Hematopoietic multipotent progenitor cell treated with erythropoietin and hydrocortisone succinate and interleukin-3 and kit ligand, for 15 days (in vitro differentiated cells): ENCODE results near the gene NEIL1.
"Not testable (repeated sequence)": the region's sequence is repeated elsewhere in the genome, so short reads cannot be mapped to it uniquely, and the experiment has no call there.

Experiments
- DNase-seq: peaks from one replicate; pipeline ENCODE4 v3.0.0-alpha.2; 2015; ENCODE audit warnings: low spot score

The NEIL1 gene

DNA sequence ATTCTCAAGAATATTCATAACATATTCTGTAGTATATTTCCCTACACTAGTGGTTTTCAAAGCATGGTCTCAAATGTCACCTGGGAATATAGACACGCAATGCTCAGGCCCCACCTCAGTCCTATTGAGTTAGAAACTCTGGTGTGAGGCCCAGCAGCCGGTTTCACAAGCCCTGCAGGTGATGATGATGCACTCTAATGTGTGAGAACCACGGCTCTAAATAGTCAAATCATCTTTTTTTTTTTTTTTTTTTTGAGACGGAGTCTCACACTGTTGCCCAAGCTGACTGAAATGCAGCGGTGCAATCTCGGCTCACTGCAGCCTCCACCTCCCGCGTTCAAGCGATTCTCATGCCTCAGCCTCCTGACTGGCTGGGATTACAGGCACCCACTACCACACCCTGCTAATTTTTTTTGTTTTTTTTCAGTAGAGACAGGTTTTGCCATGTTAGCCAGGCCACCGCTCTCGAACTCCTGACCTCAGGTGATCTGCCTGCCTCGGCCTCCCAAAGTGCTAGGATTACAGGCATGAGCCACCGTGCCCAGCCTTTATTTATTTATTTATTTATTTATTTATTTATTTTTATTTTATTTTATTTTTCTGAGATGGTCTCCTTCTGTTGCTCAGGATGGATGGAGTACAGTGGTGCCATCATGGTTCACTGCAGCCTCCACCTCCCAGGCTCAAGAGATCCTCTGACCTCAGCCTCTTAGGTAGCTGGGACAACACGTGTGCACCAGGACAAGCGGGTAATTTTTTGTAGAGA lies 13.0 kb upstream of the NEIL1 start:
- not testable (repeated sequence) for DNase-seq

DNA sequence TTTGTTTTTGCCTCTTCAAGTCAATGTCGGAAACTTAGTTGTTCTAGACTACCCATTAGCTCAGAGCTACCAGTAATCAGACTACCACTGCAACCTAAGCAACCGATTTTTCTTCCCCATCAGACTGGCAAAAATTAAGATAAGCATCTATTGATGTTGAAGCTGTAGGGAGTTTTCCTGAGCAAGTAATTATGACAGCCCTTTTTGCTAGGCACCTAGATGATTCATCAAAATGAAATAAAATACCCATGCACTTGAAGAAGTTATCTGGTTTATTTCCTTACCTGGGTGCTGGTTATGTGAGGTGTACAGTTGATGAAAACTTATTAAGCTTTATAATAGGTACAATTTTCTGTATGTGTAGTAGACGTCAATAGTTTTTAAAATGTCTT lies 11.5 kb upstream of the NEIL1 start:
- peak; percentile 4 for DNase-seq

DNA sequence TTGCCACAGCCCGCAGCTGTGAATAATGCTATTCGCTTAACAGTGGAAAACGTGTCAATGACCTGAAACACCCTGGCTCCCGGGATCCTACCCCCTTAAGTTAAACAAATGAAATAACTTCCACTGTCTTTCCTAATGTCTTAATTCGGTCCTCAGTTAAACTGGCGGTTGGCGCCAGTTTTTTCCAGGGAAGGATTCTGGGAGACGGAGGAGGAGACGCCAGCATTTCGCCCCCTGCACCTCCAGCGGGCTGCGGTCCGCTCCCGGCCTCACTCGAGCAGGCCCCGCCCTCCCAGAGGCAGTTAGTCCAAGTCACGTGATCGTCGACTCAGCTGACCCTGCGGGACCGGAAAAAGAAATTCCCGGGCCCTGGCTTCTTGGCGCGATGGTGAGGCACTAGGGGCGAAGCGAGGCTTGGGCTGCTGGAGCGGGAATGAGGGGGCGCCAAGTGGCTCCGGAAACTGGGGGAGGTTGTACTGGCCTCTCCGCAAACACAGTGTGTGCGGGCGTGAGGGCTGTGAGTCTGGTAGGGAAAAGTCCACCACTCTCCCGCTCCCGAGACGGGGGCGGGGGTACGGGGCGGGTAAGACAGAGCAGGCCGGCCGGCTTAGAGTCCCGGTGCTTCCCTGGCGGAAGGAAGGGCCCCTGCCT lies 11.0 kb upstream of the NEIL1 start, which contains the start of gene COMMD4:
TSS of gene COMMD4 (plus strand) at position 359 of the 651 bp plus-strand sequence. CDS start at position 386, 27 bp downstream.
- peak; percentile 90 for DNase-seq

DNA sequence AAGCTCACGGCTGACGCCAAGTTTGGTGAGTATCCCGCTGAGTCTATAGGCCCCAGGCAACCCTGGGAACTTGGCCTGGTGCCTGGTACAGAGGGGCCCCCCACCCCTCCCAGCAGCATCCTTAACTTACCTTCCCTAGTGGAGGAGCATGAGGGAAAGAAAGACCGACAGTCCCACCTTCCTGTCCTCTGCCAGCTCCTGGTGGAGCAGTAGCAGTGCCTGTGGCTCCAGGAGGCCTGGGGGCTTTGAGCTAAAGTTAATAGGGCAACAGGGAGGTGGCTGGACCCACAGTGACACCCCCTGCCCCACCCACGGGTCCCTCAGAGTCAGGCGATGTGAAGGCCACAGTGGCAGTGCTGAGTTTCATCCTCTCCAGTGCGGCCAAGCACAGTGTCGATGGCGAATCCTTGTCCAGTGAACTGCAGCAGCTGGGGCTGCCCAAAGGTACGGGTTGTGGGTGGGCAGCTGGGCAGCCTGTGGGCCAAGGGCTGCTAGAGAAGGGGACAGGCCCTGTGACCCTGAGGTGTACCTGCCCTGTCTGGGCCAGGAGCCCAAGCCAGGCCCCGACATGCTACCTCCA lies 8.1 kb upstream of the NEIL1 start:
- DNase-seq: no peak

DNA sequence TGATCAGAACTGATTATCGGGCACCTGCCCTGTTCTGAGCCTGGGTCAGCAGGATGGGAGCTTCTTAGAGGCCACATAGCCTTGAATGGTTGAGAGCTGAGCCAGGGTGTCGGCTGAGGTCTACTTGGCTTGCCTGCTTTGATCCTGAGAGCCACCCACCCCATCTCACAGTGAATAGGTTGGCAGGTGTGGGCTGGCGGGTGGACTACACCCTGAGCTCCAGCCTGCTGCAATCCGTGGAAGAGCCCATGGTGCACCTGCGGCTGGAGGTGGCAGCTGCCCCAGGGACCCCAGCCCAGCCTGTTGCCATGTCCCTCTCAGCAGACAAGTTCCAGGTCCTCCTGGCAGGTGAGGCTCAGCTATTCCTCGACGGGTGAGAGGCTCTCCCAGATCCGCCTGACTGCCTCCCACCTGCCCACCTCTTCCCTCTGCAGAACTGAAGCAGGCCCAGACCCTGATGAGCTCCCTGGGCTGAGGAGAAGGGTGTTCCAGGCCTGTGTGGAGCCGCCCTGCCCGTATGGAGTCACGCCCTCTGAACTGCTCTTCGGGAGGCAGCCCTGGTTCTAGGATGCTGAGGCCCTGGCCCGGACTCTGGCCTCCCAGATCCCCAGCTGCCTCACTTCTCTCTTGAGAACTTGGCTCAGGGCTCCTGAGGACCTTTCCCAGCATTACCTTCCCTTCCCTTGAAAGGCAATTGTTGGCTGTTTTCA lies 7.2 kb upstream of the NEIL1 start:
- no peak for DNase-seq

DNA sequence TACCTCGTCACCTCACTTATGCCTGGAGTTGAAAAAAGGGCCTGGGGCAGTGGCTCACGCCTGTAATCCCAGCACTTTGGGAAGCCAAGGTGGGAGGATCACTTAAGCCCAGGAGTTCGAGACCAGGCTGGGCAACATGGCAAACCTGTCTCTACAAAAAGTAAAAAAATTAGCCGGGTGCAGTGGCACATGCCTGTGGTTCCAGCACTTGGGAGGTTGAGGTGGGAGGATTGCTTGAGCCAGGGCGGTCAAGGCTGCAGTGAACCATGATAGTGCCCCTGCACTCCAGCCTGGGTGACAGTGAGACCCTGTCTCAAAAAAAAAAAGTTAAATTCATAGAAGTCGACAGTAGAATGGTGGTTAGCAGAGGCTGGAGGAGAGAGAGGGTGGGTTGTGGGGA lies 4.6 kb upstream of the NEIL1 start:
- no peak for DNase-seq

DNA sequence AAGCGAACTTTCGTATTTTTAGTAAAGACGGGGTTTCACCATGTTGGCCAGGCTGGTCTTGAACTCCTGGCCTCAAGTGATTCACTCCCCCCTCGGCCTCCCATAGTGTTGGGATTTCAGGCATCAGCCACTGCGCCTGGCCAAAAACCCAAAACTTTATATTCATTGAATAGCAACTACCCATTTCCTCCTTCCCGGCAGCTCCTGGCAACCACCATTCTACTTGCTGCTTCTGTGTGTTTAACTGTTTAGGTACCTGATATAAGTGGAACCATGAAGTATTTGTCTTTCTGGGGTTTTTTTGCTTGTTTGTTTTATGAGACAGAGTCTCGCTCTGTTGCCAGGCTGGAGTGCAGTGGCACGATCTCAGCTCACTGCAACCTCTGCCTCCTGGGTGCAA lies 2.9 kb upstream of the NEIL1 start:
- DNase-seq: not testable (repeated sequence)

DNA sequence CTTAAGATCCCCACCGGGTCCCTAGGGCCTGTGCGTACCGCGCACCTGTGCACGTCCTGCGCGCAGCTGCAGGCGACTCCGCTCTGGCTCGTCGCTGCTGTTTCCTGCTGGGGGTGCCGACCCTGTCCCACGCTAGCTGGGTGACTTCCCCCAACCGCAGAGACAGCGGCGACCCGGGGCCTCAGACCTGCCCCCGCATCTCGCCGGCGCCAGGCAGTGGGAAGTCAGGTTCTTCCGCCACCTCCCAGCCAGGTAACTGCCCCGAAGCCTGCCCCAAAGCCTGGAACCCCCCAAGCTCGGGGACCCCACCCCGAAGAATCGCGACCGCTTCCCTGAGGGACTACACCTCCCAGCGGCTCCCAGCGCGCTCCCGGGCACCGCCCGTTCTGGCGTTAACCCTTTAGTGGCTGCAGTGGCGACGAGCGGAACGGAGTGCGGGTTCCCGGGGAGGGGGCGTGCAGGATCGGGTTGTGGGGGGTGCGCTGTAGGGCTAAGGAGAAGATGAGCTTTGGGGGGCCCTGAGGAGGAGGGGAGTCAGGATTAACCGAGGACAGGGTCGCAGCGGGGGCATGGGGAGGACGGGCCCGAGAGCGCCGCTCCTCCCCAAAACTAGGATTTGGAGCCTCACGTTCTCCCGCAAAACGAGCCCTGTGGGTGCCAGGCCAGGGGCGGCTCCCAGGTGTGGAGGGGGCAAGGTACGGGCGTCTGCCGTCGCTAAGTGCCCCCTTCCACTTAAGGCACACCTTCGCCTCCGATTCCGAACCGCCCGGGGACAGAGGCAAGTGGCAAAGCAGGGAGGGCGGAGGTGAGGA lies 589 bp downstream of the NEIL1 start:
- no peak for DNase-seq

DNA sequence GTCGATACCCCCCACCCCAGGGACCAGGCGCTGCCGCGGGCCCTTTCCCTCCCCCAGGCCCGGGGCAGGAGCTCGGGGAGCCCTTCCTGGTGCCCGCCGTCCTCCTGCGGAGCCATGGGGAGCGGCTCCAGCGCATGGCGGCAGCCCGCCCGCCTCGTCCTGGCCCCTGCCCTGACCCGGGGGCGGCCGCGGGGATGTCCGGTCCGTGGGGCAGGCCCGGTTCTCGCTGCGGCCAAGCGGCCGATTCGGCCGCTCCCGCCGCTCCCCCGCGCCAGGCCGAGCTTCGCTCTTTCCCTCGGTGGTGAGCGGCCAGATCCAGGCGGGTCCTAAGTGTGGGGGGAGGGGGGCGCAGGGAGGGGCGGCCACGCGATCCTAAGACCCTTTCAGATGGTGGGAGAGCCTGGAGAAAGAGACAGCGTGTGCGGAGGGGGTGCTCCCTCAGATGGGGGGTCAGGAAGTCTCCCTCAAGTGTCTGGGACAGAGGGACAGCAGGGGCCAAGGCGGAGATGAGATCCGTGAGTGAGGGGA lies 1.3 kb downstream of the NEIL1 start:
- DNase-seq: no peak

DNA sequence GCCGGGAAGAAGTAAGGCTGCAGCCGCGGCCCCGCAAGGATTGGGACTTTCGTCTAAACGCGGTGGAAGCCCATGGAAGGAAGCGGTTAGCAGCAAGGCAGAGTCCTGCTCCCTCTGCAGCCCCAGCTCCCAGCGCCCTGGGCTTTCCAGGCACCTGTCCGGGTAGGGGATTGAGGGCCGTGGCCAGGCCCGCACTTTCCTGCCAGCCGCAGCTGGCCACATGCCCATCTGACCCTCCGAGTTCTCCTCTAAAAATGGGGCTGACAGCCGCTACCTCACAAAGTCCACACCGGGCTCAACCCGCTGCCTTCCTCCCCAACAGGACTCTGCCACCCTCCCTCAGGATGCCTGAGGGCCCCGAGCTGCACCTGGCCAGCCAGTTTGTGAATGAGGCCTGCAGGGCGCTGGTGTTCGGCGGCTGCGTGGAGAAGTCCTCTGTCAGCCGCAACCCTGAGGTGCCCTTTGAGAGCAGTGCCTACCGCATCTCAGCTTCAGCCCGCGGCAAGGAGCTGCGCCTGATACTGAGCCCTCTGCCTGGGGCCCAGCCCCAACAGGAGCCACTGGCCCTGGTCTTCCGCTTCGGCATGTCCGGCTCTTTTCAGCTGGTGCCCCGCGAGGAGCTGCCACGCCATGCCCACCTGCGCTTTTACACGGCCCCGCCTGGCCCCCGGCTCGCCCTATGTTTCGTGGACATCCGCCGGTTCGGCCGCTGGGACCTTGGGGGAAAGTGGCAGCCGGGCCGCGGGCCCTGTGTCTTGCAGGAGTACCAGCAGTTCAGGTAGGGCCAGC lies 1.9 kb downstream of the NEIL1 start:
- no peak for DNase-seq

DNA sequence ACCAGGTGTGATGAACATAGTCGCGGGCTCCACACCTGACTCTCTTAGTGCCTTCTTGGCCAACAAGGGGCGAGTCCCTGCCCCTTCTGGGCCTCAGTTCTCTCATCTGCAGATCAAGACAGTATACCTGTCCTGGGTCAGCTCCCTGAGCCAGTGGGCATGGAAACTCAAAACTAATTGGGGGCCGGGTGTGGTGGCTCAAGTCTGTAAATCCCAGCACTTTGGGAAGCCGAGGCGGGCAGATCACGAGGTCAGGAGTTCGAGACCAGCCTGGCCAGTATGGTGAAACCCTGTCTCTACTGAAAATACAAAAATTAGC lies 2.5 kb downstream of the NEIL1 start:
- DNase-seq: not testable (repeated sequence)

DNA sequence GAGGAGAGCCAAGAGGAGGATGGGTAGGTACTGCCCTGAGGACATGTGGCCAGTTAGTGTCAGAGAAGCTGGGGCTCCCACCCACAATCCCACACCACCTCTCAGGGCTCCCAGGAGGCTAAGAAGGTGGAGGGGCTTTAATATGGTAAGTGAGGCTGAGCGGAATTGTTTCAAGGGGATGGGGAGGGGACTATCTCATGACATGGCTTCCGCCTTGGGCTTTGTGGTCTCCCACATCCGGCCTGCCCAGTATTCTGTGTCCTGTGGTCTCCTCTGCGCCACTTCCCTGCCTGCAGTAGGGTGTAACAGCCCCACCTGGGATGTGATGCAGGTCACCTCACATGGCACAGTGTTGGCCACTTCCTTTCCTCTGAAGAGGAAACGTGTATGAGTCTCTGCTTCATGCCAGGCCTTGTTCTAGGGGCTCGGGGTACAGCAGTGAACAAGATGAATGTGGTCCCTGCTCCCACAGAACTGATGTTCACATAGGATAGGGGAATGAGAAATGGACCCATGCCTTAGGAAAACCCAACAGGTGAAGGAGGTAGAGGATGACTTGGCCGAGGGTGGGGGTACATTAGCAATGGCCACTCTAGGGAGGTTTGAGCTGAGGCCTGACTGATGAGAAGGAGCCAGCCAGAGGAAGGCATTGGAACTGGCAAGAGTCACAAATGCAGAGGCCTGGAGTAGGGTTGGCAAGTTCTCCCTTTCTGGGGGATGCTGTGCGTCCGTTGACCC lies 3.2 kb downstream of the NEIL1 start:
- no peak for DNase-seq

DNA sequence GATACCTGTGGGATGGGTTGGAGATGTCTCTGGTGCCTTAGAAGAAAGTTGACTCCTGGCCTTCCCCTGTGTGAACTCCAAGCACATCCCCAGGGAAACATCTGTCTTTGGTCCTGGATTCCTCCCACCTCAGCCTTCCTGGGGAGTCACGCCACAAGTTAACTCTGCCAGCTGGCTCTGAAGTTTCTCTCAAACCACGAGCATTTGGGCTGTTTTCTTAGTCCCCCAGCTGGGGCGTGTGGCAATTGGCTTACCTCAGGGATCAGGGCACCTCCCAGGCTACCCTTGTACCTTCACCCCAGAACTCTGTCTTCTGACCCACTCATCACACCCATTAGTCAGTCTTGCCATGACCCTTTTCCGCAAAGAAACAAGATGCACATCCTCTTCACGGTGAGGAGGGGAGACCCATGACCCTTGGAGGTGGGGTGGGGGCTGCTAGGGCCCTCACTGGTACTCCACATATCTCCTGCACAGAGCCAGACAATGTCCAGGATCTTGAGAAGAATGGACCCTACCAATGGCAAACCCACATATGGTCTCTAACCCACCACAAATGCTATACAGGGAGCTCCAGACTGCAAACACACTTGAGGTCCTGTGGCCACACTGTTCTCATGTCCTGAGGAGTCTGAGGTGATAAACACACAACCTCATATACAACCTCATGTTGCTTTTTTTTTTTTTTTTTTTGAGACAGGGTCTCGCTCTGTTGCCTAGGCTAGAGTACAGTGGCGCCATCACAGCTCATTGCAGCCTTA lies 3.9 kb downstream of the NEIL1 start:
- no peak for DNase-seq

DNA sequence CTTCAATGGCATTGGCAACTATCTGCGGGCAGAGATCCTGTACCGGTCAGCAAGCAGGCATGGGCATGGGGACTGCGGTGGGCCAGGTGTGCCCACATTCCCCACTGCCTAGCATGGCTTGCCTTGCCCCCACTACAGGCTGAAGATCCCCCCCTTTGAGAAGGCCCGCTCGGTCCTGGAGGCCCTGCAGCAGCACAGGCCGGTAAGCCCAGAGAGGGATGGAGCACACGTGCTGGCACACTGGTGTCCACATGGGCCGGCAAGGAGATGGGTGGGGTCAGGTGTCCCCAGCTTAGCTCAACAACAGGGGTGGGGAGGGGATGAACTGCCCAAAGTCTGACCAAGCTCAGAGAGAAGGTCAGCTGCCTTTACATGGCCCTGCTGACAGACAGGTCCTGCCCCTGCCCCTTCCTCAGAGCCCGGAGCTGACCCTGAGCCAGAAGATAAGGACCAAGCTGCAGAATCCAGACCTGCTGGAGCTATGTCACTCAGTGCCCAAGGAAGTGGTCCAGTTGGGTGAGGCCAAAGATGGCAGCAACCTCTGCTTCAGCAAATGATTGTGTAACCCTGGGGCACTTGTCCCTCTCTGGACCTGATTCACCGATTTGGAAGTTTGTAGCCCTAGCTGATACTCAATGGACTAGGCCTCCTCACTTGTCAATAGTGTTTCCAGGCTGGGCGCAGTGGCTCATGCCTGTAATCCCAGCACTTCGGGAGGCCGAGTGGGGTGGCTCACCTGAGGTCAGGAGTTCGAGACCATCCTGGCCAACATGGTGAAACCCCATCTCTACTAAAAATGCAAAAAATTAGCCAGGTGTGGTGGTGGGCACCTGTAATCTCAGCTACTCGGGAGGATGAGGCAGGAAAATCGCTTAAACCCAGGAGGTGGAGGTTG lies 5.6 kb downstream of the NEIL1 start:
- no peak for DNase-seq

DNA sequence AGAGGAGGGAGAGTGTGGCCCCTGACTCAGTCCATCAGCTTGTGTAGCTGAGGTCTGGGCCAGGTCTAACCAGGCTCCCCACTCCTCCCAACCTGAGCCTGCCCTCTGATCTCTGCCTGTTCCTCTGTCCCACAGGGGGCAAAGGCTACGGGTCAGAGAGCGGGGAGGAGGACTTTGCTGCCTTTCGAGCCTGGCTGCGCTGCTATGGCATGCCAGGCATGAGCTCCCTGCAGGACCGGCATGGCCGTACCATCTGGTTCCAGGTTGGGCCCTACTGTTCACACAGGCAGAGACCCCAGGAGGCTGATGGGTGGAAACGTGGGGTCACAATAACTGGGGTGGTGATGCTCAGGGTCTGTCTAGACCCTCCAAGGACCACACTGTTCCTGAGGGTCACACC lies 6.8 kb downstream of the NEIL1 start:
- no peak for DNase-seq

DNA sequence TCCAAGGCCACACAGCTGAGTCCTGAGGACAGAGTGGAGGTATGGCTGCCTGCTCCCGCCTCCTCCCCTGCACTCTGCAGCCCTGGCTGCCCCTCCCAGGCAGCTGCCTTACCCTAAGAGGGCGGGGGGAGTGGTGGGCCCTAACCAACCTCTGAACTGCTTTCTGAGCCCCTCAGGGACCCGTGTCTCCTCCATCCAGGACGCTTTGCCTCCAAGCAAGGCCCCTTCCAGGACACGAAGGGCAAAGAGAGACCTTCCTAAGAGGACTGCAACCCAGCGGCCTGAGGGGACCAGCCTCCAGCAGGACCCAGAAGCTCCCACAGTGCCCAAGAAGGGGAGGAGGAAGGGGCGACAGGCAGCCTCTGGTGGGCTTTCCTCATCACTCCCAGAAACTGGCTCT lies 7.6 kb downstream of the NEIL1 start:
- no peak for DNase-seq

DNA sequence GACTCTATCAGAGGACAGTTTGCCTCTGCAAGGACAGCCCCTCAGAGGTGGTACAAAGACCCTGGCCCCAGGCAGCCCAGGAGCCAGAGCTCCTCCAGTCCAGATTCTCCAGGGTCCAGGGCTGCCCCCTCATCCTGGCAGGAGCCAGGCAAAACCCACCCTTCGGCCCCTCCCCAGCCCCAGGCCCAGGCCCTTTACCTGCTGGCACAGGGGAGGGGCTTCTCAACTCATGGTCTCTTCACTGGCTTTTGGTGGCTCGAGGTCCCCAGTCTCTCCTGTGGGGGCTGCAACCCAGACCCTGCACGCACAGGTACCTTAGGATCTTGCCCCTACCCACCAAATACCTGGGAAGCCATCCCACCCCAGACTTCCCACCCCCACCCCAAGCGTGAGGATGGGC lies 8.5 kb downstream of the NEIL1 start:
- no peak for DNase-seq

DNA sequence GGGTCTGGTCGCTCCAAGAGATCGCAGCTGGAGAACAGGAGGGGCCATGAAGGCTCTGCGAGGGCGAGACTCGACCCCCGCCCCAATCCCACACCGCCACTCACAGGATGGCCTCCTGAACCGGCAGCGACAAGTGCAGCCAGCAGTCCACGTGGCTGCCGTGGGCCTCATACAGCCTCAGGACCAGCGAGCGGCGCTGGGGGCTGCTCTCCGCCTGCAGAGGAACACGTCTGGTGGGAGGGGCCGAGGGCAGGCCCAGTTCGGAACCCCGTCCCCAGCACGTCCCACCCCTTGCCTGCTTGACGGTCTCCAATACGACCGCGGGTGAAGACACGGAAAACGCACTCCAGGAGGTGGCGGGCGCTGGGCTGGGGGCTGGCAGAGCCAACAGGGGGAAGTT lies 9.2 kb downstream of the NEIL1 start:
- no peak for DNase-seq
